Non-pigmented ciliary epithelial cell (primary cell): Measurements from ENCODE around the gene CRPPA.
"Not testable (repeated sequence)": the region's sequence is repeated elsewhere in the genome, so short reads cannot be mapped to it uniquely, and the experiment has no call there.

Source experiments
- DNase-seq: peaks from one replicate; pipeline ENCODE4 v3.0.0-alpha.2; 2010; ENCODE audit warnings: low read depth

Gene CRPPA

DNA sequence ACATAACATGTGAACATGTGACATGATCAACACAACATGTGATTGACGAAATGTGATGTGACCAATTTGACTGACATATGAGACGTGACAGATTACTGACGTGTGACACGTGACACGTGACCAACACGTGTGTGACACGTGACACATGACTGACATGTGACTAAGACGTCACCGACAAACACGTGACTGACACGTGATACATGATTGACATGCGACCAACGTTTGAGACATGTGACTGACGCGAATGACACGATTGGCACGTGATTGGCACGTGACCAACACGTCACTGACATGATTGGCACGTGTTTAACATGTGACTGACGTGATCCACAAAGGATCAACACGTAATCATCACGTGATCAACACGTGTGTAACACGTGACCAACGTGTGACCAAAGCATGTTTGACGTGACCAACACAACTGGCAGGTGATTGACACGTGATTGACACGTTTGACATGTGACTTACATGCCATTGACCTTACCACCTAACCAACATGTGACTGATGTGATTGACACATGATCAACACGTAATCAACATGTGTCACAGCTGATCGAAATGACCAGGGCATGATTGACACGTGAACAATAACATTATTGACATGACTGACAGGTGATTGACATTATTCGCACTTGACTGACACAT lies 23.7 kb downstream of the CRPPA start:
- DNase-seq = no peak

DNA sequence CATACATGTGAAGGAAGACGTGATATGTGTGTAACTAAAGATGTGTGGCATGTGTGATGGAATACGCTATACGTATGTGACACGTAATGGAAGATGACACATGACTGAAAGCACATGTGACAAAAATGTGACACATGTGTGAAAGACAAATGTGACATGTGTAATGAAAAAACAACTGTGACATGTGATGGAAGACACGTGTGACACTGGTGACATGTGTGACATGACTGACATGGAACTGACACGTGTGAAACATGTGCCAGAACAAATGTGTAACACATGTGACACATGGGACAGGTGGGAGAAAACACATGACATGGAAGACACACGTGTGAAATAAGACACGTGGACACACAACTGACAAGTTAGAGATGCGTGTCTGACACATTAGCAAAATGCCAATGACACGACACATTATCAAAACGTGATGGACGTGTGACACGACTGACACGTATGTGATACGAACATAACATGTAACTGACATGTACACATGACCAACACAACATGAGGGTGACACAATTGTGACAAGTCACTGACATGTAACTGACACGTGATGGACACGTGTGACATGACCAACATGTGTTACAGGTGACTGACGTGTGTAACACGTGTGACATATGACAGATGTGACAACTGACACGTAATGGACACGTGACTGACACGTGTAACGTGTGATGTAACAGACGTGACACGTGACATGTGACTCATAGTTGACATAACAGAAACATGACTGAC lies 24.4 kb downstream of the CRPPA start:
- no peak for DNase-seq

DNA sequence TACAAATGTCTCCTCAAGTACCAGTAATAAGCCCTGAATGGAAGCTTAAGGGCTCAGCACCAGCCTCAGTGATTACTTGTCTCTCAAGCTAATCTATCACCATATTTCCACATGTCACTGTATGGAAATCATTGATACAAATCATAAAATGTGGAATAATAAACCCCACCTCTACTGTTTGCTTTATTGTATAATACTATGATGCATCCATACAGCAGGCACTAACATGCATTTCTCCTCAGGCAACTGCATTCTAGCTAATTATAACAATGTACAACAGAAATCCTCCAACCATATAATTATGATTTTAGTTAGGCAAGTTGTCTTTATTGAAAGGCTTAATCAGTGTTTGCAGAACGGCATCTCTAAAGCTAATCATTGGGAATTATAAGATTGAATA lies 26.2 kb downstream of the CRPPA start:
- DNase-seq = no peak

DNA sequence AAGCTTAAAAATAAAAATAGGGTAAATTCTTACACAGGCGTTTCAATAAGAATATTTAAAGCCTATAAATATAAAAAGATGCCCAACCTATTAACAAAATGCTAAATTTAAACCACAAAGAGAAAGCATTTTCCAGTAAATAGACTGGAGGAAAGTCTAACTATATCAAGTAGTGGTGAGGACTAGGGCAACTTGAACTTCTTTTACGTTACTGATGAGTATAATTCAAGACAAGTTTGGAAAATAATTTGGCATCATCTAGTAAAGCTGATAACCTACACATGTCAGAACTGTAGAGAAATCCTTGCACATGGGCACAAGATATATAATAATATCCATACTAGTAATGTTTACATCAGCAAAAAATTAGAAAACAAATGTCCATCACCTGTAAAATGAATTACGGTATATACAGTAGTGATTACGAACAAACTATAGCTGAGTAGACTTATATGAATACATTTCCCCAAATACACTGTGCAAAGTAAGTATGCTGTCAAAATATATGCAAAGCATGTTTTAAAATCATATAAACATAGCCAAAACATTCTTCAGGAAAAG lies 27.4 kb downstream of the CRPPA start:
- no peak for DNase-seq

DNA sequence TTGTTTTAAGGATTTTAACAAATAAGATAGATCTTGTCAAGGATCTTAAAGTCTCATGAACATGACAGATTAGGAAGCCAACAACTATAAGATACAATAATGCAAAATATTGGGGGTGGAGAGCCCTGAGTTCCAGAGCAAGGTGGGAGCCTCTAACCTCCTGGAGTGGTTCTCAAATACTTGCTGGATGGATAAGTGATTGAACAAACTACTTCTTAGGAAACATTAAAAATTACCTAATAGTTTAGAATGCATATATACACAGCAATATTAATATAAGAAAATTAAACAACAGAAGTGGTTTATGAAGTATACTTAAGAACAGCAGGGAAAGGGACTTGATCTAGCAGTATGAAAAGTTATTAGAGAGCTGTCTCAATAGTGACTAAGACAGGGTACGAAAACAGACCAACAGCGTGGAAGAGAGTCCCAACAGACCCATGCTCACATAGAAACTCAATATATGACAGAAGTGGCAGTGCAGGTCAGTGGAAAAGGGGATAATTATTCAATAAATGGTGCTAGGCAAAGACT lies 28.3 kb downstream of the CRPPA start:
- DNase-seq = no peak

DNA sequence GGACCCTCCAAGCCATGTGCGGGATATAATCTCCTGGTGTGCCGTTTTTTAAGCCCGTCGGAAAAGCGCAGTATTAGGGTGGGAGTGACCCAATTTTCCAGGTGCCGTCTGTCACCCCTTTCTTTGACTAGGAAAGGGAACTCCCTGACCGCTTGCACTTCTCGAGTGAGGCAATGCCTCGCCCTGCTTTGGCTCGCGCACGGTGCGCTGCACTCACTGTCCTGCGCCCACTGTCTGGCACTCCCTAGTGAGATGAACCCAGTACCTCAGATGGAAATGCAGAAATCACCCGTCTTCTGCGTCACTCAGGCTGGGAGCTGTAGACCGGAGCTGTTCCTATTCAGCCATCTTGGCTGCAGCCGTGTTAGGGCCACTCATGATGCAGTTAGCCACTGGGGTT lies 37.6 kb downstream of the CRPPA start:
- DNase-seq = not testable (repeated sequence)

DNA sequence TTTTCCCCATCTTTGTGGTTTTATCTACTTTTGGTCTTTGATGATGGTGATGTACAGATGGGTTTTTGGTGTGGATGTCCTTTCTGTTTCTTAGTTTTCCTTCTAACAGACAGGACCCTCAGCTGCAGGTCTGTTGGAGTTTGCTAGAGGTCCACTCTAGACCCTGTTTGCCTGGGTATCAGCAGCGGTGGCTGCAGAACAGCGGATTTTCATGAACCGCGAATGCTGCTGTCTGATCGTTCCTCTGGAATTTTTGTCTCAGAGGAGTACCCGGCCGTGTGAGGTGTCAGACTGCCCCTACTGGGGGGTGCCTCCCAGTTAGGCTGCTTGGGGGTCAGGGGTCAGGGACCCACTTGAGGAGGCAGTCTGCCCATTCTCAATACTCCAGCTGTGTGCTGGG lies 38.2 kb downstream of the CRPPA start:
- DNase-seq = not testable (repeated sequence)
